Measurements from ENCODE around the gene P2RY2. TPM values are rescaled to one million over a fixed set of nuclear protein-coding genes. Genes with fewer than 3 reads are reported as not detected.

P2RY2 gene
- total RNA-seq, 1 donor = 0.36 TPM

- Histone ChIP-seq H3K27ac (ENCODE audit: low read depth, low read length) (no peak overlapping the region), H3K9me3 (ENCODE audit: low read depth, low read length) (no peaks in the 10 kb centered on the region), H3K79me2 (ENCODE audit: insufficient read depth, low read length) (no peaks in the 10 kb centered on the region), H4K20me1 (ENCODE audit: insufficient read depth, low read length) (no peaks in the 10 kb centered on the region), H3K27me3 (ENCODE audit: insufficient read depth, low read length) (no peaks in the 10 kb centered on the region), H3K4me3 (ENCODE audit: insufficient read depth, low read length) (no peak overlapping the region), H3K36me3 (ENCODE audit: insufficient read depth, low read length) (no peaks in the 10 kb centered on the region), H3K4me1 (ENCODE audit: insufficient read depth, low read length) (no peaks in the 10 kb centered on the region), H2AFZ (ENCODE audit: low read length) (no peak overlapping the region), H3K4me2 (ENCODE audit: insufficient read depth, low read length) (no peak overlapping the region)
- DNase-seq (ENCODE audit: insufficient read length, low spot score, missing footprints) = peak; percentile 61
- no peak for TF ChIP-seq CTCF (IDR thresholded peaks at IDR 0.05; ENCODE audit: extremely low read depth, low read depth, low read length)
Measured at GRCh38 chr11:73213196-73214143, 4.6 kb upstream of the P2RY2 start.

- DNase-seq (ENCODE audit: insufficient read length, low spot score, missing footprints) = peak; percentile 38
- no peaks in the 10 kb centered on the region for H3K79me2 ChIP-seq (ENCODE audit: insufficient read depth, low read length)
Measured at GRCh38 chr11:73215191-73216134, 2.6 kb upstream of the P2RY2 start.

GRCh38 chr11:73216465-73216864, 1.6 kb upstream of the P2RY2 start:
- DNase-seq (ENCODE audit: insufficient read length, low spot score, missing footprints) = peak; percentile 30
- Histone ChIP-seq H3K4me2 (ENCODE audit: insufficient read depth, low read length) (no peak overlapping the region), H3K4me1 (ENCODE audit: insufficient read depth, low read length) (no peaks in the 10 kb centered on the region), H3K27ac (ENCODE audit: low read depth, low read length) (no peak overlapping the region), H3K79me2 (ENCODE audit: insufficient read depth, low read length) (no peaks in the 10 kb centered on the region), H4K20me1 (ENCODE audit: insufficient read depth, low read length) (no peaks in the 10 kb centered on the region), H3K9me3 (ENCODE audit: low read depth, low read length) (no peaks in the 10 kb centered on the region), H2AFZ (ENCODE audit: low read length) (no peak overlapping the region), H3K4me3 (ENCODE audit: insufficient read depth, low read length) (no peak overlapping the region), H3K27me3 (ENCODE audit: insufficient read depth, low read length) (no peaks in the 10 kb centered on the region), H3K36me3 (ENCODE audit: insufficient read depth, low read length) (no peaks in the 10 kb centered on the region)
- TF ChIP-seq CTCF (IDR thresholded peaks at IDR 0.05; ENCODE audit: extremely low read depth, low read depth, low read length) = no peak

More at GRCh38 chr11:73215191-73216134, 2.6 kb upstream of the P2RY2 start:
- H3K4me1 ChIP-seq (ENCODE audit: insufficient read depth, low read length) = no peaks in the 10 kb centered on the region
- no peak overlapping the region for H2AFZ ChIP-seq (ENCODE audit: low read length)
- no peak for TF ChIP-seq CTCF (IDR thresholded peaks at IDR 0.05; ENCODE audit: extremely low read depth, low read depth, low read length)
- H3K9me3 ChIP-seq (ENCODE audit: low read depth, low read length) = no peaks in the 10 kb centered on the region
- no peak overlapping the region for H3K27ac ChIP-seq (ENCODE audit: low read depth, low read length)
- no peaks in the 10 kb centered on the region for H3K27me3 ChIP-seq (ENCODE audit: insufficient read depth, low read length)
- no peaks in the 10 kb centered on the region for H4K20me1 ChIP-seq (ENCODE audit: insufficient read depth, low read length)
- H3K36me3 ChIP-seq (ENCODE audit: insufficient read depth, low read length) = no peaks in the 10 kb centered on the region
- no peak overlapping the region for H3K4me2 ChIP-seq (ENCODE audit: insufficient read depth, low read length)
- H3K4me3 ChIP-seq (ENCODE audit: insufficient read depth, low read length) = no peak overlapping the region
